Ascending aorta (tissue), 2 donors: Measurements from ENCODE around the gene SGCD. TPM values are rescaled to one million over a fixed set of nuclear protein-coding genes. Genes with fewer than 3 reads are reported as not detected.

Source experiments
- DNase-seq, 2 donors: peaks; one replicate each; pipeline ENCODE4 v3.0.0-alpha.2; 2019; ENCODE audit warnings: low spot score in 2 of 2
- H3K27ac ChIP-seq, 2 donors: fragments of 200-600 bp; sonication (generic); one replicate each; pipeline ENCODE4 v1.5.1; 2016 to 2017; ENCODE audit warnings: mild to moderate bottlenecking in 1 of 2
- H3K27me3 ChIP-seq: fragments of 200-600 bp; sonication (generic); one replicate; pipeline ENCODE4 v1.5.1; 2017
- H3K36me3 ChIP-seq, 2 donors: fragments of 200-600 bp; sonication (generic); one replicate each; pipeline ENCODE4 v1.5.1; 2016
- H3K4me1 ChIP-seq, 2 donors: fragments of 200-600 bp; sonication (generic); one replicate each; pipeline ENCODE4 v1.5.1; 2016 to 2017; ENCODE audit warnings: mild to moderate bottlenecking in 1 of 2
- H3K4me3 ChIP-seq, 2 donors: fragments of 200-600 bp; sonication (generic); one replicate each; pipeline ENCODE4 v1.5.1; 2016 to 2017; ENCODE audit warnings: mild to moderate bottlenecking in 1 of 2
- H3K9me3 ChIP-seq, 2 donors: fragments of 200-600 bp; sonication (generic); one replicate each; pipeline ENCODE4 v1.5.1; 2016
- CTCF ChIP-seq, 3 experiments: fragments of 200-600 bp in 2 of 3; fragments of 450-650 bp in 1 of 3; sonication (generic) in 2 of 3; IDR thresholded peaks; one replicate each; pipeline ENCODE4 v1.5.1; 2016 to 2019; ENCODE audit warnings: antibody characterized with exemption in 3 of 3, mild to moderate bottlenecking in 1 of 3, moderate library complexity in 1 of 3
- intact Hi-C: fragments of 100-400 bp; cut with DNase I; formaldehyde crosslinking; loops from one replicate; pipeline ENCODE4 v1.15.1; 2023
- total RNA-seq: library from RNA; depleted of rRNA; stranded (reverse); fragments of >200 nt; gene quantifications from one replicate; pipeline ENCODE4 v1.1.0, GENCODE V29; 2016

SGCD gene
- total RNA-seq, 1 donor from 2014 or later: 4.0 TPM

- Histone ChIP-seq H3K27me3 (no peaks in the 10 kb centered on the region), H3K36me3 (peaks cover 0 to 4% of the 10 kb centered on the region in 2 donors), H3K4me3 (no peak overlapping the region), H3K9me3 (peaks cover 4% of the 10 kb centered on the region in 2 donors), H3K4me1 (no peaks in the 10 kb centered on the region), H3K27ac (no peak overlapping the region)
- no peak for DNase-seq
- TF ChIP-seq CTCF (IDR thresholded peaks at IDR 0.05): no peak
- intact Hi-C loops: no loop called here
These were observed 186.3 kb downstream of the SGCD start for GRCh38 chr5:156513123-156513815.

- Histone ChIP-seq H3K4me1 (no peaks in the 10 kb centered on the region), H3K36me3 (peaks cover 0 to 4% of the 10 kb centered on the region in 2 donors), H3K4me3 (no peak overlapping the region), H3K27ac (no peak overlapping the region), H3K9me3 (peaks cover 4 to 13% of the 10 kb centered on the region in 2 donors), H3K27me3 (no peaks in the 10 kb centered on the region)
- no peak for DNase-seq
- no peak for TF ChIP-seq CTCF (IDR thresholded peaks at IDR 0.05)
- intact Hi-C loops: no loop called here
These were observed 188.2 kb downstream of the SGCD start for GRCh38 chr5:156515121-156515520.

- H3K27me3 ChIP-seq: no peaks in the 10 kb centered on the region
- H3K9me3 ChIP-seq: peaks cover 4 to 19% of the 10 kb centered on the region in 2 donors
- no peak overlapping the region for H3K27ac ChIP-seq
- H3K36me3 ChIP-seq: peaks cover 0 to 4% of the 10 kb centered on the region in 2 donors
- no peak overlapping the region for H3K4me3 ChIP-seq
- no peak for TF ChIP-seq CTCF (IDR thresholded peaks at IDR 0.05)
- H3K4me1 ChIP-seq: no peaks in the 10 kb centered on the region
- intact Hi-C loops: no loop called here
- DNase-seq: no peak
These were observed 188.9 kb downstream of the SGCD start for GRCh38 chr5:156515803-156516360.

- intact Hi-C loops: no loop called here
These were observed 195.9 kb downstream of the SGCD start for GRCh38 chr5:156522651-156523529.

GRCh38 chr5:156523607-156524006 lies 196.6 kb downstream of the SGCD start:
- H3K27me3 ChIP-seq: no peaks in the 10 kb centered on the region
- no peak overlapping the region for H3K4me3 ChIP-seq
- H3K36me3 ChIP-seq: no peaks in the 10 kb centered on the region
- H3K4me1 ChIP-seq: no peaks in the 10 kb centered on the region
- no peak for TF ChIP-seq CTCF (IDR thresholded peaks at IDR 0.05)
- peaks cover 0 to 17% of the 10 kb centered on the region in 2 donors for H3K9me3 ChIP-seq
- intact Hi-C loops: no loop called here
- no peak for DNase-seq
- H3K27ac ChIP-seq: no peak overlapping the region

More at GRCh38 chr5:156522651-156523529, 195.9 kb downstream of the SGCD start:
- Histone ChIP-seq H3K4me1 (no peaks in the 10 kb centered on the region), H3K9me3 (peaks cover 0 to 17% of the 10 kb centered on the region in 2 donors), H3K36me3 (no peaks in the 10 kb centered on the region), H3K4me3 (no peak overlapping the region), H3K27ac (no peak overlapping the region), H3K27me3 (no peaks in the 10 kb centered on the region)
- TF ChIP-seq CTCF (IDR thresholded peaks at IDR 0.05): no peak
- no peak for DNase-seq
